Umbilical cord (tissue), 2 donors: ENCODE data around the gene JAML. TPM values are rescaled to one million over a fixed set of nuclear protein-coding genes. Genes with fewer than 3 reads are reported as not detected.
A peak's percentile ranks its signal among the peaks of the same experiment; 100 is the strongest.

ENCODE experiments used
- DNase-seq: peaks from one replicate; pipeline ENCODE4 v3.0.0-alpha.2; 2015; ENCODE audit warnings: low spot score
- total RNA-seq: library from RNA; depleted of rRNA; stranded (reverse); fragments of >200 nt; gene quantifications from one replicate; pipeline ENCODE4 v1.2.3, GENCODE V29; 2014; ENCODE audit warnings: low replicate concordance; ENCODE audit not compliant: insufficient read depth

The JAML gene
- total RNA-seq, 1 donor from 2014 or later = 18.8 TPM

- DNase-seq = no peak
Observed at GRCh38 chr11:118147502-118147901, 77.3 kb downstream of the JAML start.

DNA sequence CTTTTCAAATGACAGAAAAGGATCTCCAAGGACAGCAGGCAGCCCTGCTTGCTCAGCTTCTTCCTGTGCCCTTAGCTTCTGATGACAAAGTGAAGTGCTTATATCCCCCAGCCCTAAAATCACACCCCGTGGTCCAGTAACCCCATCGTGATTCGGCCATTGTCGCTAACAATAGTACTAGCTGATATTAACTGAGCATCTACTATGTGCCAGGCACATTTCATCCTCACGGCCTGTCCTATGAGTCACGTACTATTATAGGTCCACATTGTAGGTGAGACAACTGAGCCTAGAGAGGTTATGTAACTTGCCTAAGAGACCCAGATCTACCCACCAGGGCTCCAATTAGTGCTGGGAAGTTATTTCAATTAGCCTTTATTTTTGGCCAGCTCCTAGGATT is 78.3 kb downstream of the JAML start:
- no peak for DNase-seq

DNA sequence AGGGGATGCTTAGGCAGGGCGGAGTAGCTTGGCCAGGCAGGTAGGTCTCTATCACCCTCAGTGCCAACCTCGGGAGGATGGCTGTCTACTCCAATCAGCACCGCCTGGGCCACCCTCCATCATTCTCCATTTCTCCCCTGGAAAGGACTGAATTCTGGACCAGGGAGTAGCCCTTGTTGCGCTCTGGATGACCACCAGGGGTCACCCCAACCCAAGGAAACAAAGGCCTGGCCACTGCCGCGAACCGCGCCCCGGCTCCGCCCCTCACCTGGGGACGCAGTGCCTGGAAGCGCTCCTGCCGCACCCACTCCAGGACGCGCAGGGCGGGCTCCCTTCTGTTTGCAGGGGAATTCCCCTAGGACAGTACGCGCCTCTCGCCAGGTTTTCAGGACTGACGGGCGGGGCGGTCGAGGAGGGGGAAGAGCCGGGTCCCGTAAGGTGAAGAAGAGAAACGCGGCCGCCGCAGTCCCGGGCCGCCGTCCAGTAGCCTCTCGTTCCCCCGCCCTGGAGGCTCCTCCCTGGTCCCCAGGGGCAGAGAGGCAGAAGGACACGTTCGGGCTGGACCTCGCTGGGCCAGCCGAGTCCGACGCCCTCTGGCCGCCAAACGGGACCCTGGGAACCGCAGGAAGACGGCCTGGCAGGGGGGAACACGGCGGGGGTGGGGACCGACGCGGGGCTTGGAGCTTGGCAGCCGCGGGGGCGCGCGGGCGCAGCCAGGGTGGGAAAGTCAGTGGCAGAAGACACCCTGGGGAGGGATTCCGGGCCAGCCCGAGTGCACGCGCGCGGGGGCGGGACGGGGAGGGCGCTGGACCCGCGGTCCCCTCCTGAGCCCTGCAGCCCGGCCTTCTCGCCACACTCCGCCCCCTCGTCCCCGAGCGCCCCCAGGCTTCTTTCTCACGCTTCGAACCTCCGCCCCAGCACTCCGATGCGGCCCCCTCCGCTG is 79.3 kb downstream of the JAML start:
- peak; percentile 78 for DNase-seq

DNA sequence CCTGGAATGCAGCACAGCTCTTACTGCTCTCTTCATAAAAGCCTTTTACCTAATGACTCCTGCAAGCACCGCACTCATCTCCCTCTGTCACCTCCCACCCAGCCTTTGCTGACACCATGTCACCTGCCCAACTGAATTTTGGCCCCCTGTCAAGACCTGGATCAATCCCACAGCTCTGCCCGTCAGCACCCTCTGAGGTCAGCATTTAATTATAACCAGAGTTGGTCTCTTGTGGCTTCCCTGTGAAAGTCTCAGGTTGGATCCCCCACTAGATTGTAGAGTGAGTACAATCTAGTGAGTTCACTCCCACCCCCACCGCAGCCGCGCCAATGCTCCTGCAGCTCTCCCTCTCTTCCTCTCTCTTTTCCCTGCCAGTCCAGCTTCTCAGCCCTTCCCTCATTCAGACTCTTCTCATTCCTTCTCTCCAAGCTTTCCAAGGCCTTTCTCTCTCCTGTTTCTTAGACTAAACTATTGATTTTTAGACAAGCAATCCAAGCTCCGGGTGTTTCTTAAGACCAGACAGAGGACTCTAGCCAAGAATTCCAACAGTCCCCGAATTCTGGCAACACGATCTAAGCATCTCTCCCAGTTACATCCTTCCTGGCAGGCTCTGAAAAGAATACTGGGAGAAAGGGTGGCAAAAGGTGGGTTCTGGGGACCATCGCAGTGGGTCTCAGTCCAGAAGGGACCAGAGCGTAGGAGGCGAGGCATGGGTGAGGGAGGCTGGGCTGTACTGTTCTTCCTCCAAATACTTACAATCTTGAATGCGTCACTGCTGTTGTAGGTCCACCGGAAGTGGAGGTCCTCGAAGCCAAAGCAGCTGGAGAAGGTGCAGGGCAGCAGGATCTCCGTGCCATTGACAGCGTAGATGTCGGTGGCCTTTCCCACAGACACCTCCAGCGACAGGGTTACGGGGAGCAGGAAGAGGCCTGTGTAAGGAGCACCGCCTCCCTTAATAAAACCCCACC is 80.2 kb downstream of the JAML start:
- no peak for DNase-seq

Other genes starting within 250 kb of the JAML start
- gene IL10RA, start 238.6 kb downstream of the JAML start, total RNA-seq = 4.8 TPM
- gene TMPRSS4, start 147.9 kb downstream of the JAML start, total RNA-seq = 3.4 TPM
- 1.4 TPM for gene SMIM35, start 138.0 kb downstream of the JAML start, total RNA-seq
- 1.2 TPM for gene SCN4B, start 72.2 kb downstream of the JAML start, total RNA-seq
- gene SCN2B, start 48.4 kb downstream of the JAML start, total RNA-seq = 4.6 TPM
- gene MPZL3, start 27.4 kb upstream of the JAML start, total RNA-seq = 5.3 TPM
- 41.9 TPM for gene MPZL2, start 39.3 kb upstream of the JAML start, total RNA-seq
- gene CD3E, start 79.7 kb upstream of the JAML start, total RNA-seq = not detected
- gene CD3D, start 117.7 kb upstream of the JAML start, total RNA-seq = not detected
- gene CD3G, start 119.3 kb upstream of the JAML start, total RNA-seq = 1.9 TPM
- 22.1 TPM for gene UBE4A, start 134.6 kb upstream of the JAML start, total RNA-seq
- 142 TPM for gene ATP5MG, start 176.6 kb upstream of the JAML start, total RNA-seq
- gene KMT2A, start 211.5 kb upstream of the JAML start, total RNA-seq = 20.9 TPM